KBM-7 (cell line): ENCODE data around the gene PIGU.

Experiments used
- DNase-seq: peaks from one replicate; pipeline ENCODE4 v3.0.0-alpha.2; 2015
- in situ Hi-C: fragments of 300-500 bp; cut with MboI; formaldehyde crosslinking; loops from 2 replicates; pipeline ENCODE4 v1.14.3; 2020; ENCODE audit warnings: low sequenced_read_pairs, low pct_unique_long_range_greater_than_20kb, mixed read lengths

PIGU gene

DNA sequence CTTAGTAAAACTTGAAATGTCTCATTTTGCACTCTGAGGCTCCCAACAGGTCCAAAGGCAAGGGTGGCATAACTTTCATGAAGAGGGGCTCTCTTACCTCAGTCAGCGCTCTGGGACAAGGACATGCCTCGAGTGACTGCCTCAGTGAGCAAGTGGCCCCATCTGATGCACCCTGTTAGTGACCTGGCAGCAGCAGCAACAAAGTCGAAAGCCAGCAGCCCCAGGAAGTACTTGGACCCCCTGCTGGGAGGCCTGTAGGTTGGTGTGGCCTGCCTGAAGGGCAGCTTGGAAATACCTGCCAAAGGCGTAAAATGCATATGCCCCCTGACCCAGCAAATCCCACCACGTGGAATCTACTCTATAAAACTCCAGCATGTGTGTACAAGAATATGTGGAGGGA, 105.1 kb downstream of the PIGU start:
- DNase-seq = no peak
- in situ Hi-C loops = no loop called here

DNA sequence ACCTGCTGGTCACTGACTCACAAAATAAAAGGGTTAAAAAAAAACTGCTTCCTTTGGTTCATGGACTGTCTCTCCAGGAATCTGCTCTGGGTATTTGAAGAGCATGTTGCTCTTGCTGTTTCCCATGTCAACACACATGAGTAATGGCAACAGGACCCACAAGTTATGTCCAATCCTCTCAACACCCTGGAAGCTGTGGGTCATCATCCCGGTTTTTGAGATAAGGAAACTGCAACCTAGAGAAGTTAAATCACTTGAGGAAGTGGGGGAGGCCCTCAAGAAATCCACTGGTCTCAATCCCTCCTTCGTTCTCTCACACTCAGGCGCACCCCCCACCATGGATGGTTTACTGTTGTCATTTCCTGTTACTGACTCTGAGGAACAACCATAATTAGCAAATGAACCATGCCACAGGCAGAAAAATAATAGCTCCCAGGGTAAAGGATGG, 106.0 kb downstream of the PIGU start:
- in situ Hi-C loops = no loop called here
- peak; percentile 85 for DNase-seq

DNA sequence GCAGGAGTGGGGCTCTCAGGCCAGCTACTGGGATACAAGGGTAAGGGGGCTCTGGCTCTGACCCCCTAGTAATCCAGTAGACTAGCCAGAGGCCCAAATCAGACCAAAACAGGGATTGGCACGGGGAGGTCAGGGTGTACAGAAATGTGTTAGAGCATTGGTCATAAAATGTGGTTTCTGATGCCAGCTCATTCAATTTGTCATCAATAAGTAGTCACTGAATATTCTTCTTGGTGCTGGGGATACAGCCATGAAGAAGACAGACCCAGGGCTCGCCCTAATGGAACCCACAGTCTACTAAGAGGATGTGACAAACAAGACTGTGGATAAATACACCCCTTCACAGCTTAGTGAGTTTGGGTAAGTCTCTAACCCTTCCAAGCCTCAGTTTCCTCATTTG, 107.3 kb downstream of the PIGU start:
- no peak for DNase-seq
- in situ Hi-C loops = no loop called here

DNA sequence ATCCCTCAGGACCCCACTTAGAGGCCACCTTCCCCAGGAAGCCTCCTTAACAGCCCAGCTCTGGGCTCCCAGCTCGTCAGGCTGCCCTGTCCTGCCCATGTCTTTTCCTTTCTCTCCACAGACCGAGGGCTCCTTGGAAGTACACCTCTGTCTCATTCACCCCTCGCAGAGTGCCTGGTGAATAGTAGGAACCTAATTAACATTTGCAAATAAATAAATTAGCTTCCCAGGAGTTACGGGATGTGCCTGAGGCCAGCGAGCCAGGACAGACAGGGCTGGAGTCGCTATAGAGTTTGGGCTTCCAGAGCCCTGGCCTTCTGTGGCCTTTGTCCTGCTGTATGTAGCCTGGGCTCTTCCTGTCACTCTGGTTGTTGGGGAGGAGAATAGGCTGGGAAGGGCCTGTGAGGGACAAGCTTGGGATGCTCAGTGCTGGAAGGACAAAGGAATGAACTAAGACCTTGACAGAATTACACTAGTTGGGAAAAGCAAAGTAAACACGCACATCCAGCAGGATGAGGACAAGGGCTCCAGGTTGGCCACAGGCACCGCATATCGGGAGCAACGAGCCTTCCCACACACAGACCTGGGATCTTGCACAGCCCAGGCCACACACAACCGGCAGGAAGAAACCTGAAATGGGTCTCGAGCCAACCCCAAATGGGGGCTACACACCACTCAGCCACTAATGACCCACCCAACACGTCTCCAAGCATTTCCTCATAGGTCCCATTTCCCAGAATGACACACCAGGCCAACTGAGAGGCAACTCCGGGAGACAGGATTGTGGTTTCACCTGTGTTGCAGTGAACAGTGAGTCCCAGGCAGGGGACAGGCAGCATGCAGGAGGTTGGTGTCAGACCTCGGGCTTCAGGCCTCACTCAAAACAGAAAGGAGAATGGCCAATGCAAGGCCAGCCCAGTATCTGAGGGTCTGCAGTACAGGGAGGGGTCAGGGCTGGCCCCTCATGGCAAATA, 108.7 kb downstream of the PIGU start:
- no peak for DNase-seq
- in situ Hi-C loops = no loop called here

DNA sequence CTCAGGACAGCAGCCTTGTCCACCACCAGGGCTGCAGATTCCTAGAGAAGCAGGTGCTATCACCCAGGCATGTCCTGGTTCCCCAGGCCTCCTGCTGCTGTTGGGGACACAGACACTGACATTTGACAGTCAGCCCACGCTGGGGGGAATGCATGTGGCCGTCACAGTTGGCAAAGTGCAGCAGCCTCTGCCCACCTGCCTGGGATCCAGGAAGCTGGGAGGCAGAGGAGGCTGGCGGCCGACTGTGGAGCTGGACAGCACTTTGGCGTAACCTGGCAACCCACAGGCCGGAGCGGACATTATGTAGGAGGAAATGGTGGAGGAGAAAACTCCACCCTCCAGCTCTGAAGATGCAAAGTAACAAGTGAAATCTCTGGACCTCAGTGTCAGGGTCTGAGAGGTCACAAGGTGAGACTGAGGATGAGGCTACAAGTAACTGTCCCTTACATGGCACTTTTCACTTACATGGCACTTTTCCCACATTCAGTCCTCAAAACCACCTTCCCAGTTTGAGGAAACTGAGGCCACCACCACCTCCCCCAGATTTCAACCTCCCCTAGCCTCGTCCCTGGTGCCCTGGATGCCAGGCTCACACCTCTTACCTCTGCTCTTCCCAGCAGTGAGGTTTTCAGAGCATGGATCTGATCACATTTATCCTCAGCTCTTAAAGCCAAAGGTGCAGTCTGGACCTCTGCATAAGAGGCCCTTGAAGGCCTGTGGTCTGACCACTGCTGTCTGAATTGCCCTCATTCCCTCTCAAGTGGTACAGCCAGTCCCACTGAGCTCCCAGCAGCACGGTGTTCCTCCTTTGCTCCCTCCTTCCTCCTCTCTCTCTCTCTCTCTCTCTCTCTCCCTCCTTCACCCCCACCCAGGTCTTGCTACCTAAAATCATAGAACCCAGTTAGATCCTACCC, 109.7 kb downstream of the PIGU start:
- in situ Hi-C loops = no loop called here

DNA sequence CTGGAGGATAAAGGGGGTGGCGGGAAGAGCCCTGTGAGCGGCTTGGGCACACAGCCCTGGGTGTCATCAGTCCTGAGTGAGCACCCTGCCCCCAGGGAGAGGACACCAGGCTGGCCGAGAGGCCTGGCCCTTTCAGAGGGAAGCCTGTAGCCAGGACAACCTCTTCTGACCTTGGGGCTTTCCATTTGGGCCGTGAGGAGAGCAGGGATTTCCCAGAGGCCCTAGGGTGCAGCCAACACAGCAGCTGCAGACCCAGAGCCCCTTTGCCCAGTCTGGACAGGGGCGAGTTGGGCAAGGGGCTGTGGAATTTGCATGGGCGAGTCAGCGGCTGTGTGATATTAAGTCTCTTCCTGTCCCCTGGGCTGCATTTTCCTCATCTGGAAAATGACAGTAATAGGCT, 112.1 kb downstream of the PIGU start:
- DNase-seq = no peak
- in situ Hi-C loops = no loop called here

More for the DNA sequence above, 109.7 kb downstream of the PIGU start:
- no peak for DNase-seq

DNA sequence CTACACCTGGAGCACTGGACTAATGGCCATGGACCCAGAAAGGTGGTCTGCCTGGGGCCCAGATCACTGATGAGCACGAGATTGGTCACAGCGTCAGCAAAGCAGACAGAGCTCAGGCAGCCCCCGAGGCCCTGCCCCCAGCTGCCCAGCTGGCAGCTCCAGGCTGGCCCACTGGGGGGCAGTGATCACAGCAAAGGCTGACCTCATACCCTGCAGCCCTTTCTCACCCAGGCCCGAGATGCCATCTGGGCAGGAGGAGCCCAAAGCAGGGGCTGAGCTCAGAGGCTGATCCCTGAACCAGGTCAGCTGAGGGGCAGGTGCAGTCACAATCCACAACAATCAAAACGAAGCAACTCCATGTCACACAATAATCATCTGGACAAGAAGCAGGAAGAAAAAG, 114.3 kb downstream of the PIGU start:
- peak; percentile 28 for DNase-seq
- in situ Hi-C loops = no loop called here

DNA sequence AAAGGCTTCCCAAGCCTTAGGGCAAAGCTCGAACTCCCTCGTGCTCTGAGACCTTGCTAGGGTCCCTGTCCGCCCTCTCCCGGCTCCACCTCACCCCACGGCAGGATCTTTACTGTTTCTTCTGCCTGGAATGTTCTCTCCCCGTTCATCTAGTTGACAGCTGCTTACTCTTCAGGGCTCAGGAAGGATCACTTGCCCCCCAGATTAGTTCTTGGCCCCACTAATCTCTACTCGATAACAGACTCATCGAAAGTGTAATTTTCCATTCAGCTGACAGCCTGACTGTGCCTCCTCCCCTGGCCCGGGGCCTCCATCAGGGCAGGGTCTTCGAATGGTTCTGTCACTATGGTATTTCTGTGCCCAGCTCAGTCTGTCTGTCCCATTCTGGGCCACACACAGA, 115.2 kb downstream of the PIGU start:
- in situ Hi-C loops = no loop called here

DNA sequence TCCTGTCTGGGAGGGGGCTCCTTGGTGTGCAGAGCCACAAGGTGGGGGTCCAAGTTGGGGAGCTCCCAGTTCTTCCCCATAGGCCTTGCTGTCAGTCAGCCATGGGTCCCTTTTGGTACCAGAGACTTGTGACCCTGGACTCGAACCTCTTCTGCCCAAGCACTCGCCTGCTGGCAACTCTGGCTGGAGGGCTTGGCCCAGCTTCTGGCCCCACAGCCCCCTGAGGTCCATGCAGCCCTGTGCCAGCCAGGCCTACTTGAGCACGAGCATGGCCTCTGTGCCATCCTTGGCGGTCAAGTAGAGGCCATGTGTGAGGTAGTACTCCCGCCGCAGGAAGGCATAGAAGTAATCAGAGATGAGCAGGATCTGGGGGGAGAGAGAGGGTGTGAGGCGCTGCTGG, 116.3 kb downstream of the PIGU start:
- no peak for DNase-seq
- in situ Hi-C loops = no loop called here

More for the DNA sequence above, 115.2 kb downstream of the PIGU start:
- DNase-seq = no peak

DNA sequence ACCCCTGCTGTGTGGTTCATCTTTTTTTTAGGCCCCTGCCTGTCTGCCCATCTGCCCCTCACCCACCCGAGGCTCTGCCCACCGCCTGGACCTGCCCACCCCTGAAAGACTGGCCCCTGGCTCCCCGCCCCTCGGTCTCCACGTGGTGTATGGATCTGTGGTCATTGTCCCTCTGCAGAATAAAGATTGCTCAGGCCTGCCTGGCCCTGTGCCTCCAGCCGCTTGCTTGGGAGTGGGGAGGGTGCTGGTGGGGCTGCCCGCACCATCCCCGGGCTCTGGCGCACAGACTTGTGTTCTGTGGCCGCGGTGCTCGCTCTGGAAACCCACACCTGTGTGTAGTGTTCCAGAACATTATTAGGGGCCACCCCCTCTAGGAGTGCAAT, 116.8 kb downstream of the PIGU start:
- no peak for DNase-seq
- in situ Hi-C loops = no loop called here

DNA sequence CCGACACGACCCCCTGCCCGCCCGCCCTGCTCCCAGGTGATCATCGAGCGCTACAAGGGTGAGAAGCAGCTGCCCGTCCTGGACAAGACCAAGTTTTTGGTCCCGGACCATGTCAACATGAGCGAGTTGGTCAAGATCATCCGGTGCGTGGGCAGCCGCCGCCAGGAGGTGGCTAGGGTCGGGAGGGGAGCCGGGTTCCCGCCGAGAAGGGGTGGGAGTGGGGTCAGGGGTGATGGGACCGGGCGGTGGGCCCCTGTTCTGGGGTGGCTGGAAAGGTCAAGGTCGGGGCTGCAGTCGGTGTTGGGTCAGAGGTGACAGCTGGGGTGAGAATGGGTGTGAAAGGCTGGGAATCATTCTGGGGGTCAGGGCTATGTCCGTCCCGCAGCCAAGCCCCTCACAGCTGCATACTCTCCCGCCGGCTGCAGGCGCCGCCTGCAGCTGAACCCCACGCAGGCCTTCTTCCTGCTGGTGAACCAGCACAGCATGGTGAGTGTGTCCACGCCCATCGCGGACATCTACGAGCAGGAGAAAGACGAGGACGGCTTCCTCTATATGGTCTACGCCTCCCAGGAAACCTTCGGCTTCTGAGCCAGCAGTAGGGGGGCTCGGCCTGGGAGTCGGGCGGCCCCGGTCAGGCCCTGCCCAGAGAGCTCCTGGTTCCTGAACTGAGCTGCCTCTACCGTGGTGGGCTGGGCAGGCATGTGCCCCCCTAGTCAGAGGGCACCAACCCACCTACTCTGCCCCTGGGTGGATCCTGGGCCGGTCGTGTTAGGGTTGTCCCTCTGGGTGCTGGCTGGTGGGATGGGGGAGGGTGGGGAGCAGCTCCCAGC, 117.4 kb downstream of the PIGU start:
- in situ Hi-C loops = no loop called here
- no peak for DNase-seq

DNA sequence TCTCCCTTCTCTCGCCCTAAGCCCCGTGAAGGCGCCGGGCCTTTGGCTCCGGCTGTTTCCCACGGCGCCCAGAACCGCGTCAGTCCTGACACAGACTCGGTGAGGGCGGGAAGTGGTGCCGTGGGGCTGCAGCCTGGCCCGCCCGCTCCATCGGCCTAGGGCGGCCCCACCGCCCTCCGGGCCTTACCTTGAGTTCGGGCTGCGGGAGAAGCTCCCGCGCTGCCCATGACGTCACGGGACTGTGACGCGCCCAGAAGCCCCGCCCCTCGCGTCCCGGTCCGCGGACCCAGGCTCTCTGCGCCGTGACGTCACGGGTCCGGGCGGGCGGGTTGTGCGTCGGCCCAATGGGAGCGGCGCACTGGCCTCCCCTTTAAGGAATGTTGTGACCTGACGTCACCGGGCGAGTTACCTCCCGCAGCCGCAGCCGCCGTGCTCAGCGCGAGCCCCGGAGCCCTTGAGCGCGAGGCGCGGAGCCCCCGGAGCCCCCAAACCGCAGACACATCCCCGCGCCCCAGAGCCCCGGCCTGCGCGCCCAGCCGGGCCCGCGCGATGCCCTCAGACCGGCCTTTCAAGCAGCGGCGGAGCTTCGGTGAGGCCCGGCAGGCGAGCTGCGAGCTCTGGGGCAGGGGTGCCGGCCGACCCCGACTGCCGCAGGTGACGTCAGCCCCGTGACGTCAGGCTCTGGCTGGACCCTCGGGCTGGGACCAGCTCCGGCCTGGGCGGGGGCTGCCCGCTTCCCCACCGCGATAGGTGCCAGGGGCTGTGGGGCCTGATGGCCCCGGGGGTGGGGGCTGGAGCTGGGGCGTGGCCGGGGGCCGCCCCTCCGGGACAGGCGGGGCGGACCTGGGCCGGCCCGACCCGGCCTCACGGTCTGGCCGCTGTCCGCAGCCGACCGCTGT, 118.3 kb downstream of the PIGU start, which contains the start of gene MAP1LC3A:
Gene MAP1LC3A (plus strand): TSS at position 399 of the 899 bp plus-strand sequence. CDS start 151 bp downstream, at position 550.
- in situ Hi-C loops = no loop called here
- no peak for DNase-seq

DNA sequence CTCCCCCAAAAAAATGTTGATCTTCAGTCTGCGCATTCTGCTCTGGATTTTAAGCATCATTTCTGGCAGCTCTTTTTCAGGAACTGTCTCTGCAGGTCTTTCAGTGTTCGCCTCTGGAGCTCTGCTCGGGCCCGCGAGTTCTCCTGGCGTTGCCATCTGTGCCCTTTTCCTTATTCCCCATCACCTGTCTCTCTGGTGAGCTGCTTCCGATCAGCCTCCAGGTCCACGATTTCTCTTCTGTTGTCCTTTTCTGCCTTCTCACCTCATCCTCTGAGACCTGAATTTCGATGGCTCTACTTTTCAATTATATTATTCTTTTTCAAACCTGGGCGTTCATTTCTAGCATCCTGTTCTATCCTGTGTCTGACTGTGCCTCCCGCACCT, 119.0 kb downstream of the PIGU start:
- in situ Hi-C loops = no loop called here
- no peak for DNase-seq

DNA sequence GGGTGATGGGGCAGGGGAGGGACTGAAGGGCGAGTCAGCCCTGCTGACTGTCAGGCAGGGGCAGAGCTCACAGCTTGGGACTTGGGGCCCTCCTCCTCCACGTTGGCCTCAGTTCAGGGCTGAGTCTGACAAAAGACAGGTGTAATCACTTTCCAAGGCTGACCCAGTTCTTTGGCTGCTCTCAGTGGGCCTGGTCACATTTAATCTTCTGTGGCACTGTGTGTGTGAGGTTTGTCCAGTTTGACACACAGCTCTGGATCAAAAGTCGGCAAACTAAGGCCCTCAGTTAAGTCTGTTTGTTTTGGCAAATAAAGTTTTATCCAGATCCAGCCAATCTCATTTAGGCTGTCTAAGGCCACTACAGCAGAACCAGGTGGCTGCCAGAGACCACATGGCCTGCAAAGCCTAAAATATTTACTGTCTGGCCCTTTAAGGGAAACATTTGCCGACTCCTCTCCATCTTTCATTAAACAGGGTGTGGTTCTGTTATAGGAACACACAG, 123.5 kb downstream of the PIGU start:
- no peak for DNase-seq
- in situ Hi-C loops = no loop called here

DNA sequence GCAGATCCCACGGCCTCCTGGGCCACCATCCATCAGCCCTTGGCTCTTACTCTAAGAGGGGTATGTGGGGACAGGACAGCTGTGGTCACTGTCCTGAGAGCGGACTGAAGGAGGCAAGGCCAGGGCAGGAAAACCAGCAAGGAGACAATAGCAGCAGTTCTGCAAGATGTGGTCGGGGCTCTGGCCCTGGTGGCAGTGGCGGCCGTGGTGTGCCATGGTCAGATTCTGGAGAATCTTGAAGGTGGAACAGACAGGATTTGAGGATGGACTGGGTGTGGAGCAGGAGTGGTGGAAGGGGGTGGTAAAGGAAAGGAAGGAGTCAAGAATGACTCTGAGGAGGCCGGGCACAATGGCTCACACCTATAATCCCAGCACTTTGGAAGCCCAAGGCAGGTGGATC, 124.3 kb downstream of the PIGU start:
- DNase-seq = no peak
- in situ Hi-C loops = no loop called here

DNA sequence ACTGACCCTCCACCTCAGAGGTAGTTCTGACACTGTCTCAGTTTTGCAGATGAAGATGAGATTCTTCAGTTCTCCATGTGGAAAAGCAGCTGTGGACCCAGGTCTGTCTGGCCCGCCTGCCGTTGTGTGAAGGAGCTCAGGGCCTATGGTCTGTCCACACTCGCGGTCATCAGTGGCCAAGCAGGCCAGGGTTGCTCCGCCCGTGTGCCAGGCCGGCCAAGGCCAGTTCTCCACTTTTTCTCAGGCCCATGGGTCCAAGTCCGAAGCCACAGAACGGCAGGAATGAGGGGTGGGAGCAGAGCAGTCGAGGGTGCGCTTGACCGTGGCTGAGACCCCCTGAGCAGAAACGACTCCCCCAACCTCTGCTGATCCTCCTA, 127.0 kb downstream of the PIGU start:
- in situ Hi-C loops = no loop called here
- no peak for DNase-seq

DNA sequence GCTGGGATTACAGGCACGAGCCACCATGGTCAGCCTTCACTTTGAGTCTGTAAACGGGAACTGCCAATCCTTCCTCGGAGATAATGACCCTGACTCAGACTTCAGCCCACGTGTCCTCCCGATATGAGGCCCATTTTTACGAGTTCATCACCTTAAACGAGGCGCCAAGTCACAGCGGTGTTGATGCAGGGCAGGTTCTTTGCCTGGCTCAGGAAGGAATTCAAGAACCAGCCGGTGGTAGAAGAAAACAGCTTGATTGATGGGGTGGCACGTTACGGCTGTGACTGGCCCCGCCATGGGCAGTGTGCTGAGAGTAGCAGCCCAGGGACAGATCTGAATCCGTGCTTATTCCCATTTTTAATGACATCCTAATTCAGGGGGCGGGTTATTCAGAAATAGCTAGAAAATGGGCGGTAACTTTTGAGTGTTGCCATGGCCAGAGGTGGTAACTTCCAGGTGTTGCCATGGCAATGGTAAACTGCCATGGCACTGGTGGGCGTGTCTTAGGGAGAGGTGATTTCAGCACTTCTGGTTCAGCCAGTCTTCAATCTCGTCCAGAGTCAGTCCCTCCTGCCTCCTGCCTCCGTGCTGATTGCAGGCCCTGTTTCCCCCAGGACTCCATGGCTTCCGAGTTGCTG, 127.5 kb downstream of the PIGU start:
- in situ Hi-C loops = no loop called here
- DNase-seq = peak; percentile 23
